HG02943 (cell line): ENCODE measurements around the gene PSEN1.
"Not testable (repeated sequence)": the region's sequence is repeated elsewhere in the genome, so short reads cannot be mapped to it uniquely, and the experiment has no call there.

Experiments used
- ATAC-seq: cut with Tn5 transposase; IDR thresholded peaks from one replicate; pipeline ENCODE4 v1.9.1; 2021; ENCODE audit warnings: mild to moderate bottlenecking, low read depth, moderate library complexity; ENCODE audit not compliant: unreplicated experiment

The PSEN1 gene

DNA sequence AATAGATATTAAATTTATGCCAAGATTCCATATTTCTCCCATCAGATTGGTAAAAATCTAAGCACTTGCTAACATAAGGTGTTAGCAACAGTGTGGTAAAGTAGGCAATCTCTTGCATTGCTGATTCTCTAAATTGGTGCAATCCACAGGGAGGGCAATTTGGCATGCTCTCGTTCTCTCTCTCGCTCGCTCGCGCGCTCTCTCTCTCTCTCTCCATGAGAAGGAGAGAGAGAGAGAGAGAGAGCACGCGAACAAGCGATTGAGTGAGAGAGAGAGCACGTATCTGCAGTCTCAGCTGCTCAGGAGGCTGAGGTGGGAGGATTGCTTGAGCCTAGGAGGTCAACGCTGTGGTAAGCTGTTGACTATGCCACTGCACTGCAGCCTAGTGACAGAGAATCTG lies 25.9 kb downstream of the PSEN1 start:
- ATAC-seq: no peak

DNA sequence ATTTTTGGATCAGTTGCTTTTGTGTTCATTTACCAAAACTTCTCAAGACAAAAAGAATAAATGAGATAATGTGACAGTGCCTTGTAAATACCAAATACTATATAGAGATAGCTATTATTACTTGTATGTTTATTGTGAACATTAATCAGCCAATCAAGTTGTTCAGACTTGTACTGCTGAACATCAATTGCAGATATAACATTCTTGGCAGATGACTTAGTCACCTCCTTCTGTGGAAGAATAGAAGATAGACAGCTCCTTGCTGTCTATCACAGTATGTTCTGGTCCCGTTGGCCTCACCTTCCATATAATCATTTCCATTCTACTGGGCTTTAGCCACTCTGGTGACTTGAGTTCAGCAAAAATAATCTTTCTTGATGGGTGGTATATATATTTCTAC lies 30.1 kb downstream of the PSEN1 start:
- no peak for ATAC-seq

DNA sequence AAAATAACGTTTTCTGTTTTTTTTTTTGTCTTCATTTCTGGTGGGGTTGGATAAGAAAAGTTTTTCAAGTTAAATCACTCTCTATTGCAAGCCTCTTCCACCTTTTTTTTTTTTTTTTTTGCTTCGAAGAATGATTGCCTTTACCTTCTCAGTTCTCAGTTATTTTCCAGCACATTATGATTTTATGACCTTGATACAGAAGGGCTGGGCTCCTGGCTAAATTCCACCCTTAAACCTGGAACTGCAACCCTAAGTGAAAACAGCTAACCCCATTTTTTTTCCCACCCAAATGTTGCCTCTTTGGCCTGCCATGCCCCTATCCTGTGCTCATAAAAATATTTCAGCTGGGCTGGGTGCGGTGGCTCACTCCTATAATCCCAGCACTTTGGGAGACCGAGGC lies 31.4 kb downstream of the PSEN1 start:
- no peak for ATAC-seq

DNA sequence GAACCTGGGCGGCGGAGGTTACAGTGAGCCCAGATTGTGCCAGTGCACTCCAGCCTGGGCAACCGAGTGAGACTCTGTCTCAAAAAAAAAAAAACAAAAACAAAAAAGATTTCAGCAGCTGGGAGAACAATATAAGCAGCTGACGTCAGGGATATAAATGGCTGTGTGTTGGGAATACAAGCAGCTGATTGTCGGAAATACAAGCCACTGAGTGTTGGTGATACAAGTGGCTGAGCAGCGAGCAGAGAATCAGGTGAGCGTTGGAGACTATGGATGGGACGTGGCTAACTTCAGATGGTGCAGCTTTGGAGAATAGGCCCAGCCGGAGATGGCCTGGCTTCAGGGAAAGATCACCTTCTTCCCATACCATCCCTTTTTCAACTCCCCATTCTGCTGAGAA lies 32.0 kb downstream of the PSEN1 start:
- no peak for ATAC-seq

DNA sequence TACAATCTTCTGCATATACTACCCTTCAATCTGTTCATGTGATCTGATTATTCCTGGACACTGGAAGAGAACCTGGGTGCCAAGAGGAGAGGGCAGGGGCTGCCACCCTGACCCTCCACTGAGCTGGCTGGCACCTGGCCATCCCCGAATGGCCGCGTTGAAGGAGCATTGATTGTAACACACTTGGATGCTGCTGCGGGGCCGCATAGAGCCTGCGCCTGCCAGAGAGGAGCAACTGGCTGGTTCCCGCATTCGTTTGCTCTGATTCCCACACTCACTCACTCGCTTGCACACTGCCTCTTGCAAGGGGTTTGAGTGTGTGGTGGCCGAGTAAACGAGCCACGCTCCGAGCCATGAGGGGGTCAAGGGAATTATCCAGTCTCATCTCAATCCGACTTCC lies 32.4 kb downstream of the PSEN1 start:
- no peak for ATAC-seq

DNA sequence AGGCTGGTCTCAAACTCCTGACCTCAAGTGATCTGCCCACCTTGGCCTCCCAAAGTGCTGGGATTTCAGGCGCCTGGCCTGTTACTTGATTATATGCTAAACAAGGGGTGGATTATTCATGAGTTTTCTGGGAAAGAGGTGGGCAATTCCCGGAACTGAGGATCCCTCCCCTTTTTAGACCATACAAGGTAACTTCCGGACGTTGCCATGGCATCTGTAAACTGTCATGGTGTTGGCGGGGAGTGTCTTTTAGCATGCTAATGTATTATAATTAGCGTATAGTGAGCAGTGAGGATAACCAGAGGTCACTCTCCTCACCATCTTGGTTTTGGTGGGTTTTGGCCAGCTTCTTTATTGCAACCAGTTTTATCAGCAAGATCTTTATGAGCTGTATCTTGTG lies 33.5 kb downstream of the PSEN1 start:
- not testable (repeated sequence) for ATAC-seq

DNA sequence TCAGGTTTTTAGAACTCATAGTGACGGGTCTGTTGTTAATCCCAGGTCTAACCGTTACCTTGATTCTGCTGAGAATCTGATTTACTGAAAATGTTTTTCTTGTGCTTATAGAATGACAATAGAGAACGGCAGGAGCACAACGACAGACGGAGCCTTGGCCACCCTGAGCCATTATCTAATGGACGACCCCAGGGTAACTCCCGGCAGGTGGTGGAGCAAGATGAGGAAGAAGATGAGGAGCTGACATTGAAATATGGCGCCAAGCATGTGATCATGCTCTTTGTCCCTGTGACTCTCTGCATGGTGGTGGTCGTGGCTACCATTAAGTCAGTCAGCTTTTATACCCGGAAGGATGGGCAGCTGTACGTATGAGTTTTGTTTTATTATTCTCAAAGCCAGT lies 34.4 kb downstream of the PSEN1 start:
- ATAC-seq: no peak

DNA sequence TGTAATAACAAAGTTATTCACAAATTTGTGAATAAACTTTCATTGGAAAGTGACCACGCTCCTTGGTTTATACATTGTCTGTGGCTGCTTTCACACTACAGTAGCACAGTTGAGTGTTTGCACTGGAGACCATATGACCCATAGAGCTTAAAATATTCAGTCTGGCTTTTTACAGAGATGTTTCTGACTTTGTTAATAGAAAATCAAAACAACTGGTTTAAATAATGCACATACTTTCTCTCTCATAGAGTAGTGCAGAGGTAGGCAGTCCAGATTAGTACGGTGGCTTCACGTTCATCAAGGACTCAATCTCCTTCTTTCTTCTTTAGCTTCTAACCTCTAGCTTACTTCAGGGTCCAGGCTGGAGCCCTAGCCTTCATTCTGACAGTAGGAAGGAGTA lies 36.2 kb downstream of the PSEN1 start:
- ATAC-seq: no peak

DNA sequence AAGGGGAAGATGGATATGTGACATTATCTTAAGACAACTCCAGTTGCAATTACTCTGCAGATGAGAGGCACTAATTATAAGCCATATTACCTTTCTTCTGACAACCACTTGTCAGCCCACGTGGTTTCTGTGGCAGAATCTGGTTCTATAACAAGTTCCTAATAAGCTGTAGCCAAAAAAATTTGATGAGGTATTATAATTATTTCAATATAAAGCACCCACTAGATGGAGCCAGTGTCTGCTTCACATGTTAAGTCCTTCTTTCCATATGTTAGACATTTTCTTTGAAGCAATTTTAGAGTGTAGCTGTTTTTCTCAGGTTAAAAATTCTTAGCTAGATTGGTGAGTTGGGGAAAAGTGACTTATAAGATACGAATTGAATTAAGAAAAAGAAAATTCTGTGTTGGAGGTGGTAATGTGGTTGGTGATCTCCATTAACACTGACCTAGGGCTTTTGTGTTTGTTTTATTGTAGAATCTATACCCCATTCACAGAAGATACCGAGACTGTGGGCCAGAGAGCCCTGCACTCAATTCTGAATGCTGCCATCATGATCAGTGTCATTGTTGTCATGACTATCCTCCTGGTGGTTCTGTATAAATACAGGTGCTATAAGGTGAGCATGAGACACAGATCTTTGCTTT lies 36.9 kb downstream of the PSEN1 start:
- no peak for ATAC-seq

DNA sequence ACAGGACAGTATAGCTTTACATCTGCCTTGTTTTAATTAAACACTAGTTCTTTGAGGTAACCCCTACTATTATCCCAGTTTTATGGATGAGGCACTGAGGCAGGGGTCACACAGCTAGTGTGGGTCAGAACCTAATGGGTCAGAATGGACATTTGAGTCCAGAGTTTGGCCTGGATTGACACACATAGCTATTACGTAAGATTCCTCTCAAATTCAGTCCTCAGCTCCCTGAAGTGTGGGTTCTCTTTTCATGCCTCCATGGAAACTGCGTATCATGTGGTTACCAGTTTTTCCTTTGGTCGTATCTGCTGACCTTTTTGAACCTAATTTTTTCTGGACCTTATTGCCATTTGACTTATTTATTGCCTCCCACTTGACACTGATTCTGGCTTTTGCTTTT lies 40.4 kb downstream of the PSEN1 start:
- no peak for ATAC-seq

DNA sequence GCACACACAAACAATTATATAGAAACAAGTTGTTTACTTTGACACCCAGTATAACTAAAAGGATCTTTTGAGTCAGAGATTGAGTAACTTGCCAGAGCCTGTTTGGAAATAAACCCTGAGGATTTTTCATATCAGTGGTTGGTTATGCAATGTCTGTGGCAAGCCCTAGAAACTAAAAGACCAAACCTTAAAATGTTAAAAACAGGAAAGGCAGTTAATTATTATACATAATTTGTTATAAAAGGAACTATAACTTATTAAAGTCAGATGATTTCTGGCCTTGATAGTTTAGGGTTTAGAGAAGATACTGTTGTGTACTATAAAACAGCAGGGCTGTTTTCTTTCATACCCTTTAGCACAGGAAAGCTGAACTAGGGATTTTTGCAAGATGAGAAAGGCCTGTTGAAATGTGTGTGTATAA lies 44.1 kb downstream of the PSEN1 start:
- ATAC-seq: no peak

DNA sequence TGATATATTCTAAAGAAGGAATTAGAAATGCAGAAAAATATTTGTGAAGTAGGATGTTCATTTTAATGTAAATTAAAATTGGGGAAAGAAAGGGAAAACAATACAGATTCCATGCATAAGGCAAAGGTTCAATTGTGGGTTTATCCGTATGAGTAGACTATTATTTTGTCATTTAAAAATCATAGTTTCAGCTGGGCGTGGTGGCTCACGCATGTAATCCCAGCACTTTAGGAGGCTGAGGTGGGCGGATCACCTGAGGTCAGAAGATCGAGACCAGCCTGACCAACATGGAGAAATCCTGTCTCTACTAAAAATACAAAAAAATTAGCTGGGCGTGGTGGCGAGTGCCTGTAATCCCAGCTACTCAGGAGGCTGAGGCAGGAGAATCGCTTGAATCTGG lies 44.7 kb downstream of the PSEN1 start:
- ATAC-seq: not testable (repeated sequence)

DNA sequence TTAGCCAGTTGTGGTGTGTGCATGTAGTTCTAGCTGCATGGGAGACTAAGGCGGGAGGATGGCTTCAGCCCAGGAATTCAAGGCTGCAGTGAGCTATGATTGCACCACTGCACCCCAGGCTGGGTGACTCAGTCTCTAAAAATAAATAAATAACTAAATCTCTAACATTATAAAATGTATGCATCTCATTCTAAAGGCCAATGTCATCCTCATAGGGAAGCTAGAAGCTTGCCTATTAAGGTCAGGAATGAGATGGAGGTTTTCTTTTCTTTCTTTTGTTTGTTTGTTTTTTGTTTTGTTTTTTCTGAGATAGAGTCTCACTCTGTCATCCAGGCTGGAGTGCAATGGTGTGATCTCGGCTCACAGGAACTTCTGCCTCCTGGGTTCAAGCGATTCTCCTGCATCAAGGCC lies 52.2 kb downstream of the PSEN1 start:
- ATAC-seq: no peak

DNA sequence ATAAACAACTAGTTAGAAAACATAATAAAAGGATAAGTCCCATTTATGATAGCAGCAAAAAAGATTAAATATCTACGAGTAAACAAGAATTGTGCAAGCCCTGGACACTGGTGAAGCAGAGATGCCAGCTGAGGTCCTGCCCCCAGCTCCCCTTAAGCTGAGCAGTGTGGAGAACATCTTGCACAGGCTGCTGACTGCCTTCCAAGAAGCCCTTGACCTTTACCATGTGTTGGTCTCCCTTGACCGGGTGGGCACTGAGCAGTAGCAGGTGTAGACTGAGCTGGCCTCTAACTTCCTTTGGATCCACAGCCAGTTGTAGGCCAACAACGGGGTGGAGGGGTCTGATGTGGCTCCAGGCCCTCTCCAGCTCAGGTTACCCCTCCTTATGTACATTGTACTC lies 53.3 kb downstream of the PSEN1 start:
- ATAC-seq: no peak

DNA sequence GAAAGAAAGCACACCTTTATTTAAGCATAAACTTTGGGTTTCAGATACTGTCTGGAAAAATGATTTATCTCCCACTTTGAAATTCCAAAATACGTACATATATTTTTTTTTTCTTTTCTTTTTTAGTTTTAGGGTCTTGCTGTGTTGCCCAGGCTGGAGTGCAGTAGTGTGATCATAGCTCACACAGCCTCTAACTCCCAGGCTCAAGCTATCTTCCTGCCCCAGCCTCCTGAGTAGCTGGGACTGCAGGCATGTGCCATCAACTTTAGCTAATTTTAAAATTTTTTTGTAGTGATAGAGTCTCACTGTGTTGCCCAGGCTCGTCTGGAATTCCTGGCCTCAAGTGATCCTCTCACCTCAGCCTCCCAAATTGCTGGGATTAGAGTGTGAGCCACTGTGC lies 55.1 kb downstream of the PSEN1 start:
- ATAC-seq: no peak

DNA sequence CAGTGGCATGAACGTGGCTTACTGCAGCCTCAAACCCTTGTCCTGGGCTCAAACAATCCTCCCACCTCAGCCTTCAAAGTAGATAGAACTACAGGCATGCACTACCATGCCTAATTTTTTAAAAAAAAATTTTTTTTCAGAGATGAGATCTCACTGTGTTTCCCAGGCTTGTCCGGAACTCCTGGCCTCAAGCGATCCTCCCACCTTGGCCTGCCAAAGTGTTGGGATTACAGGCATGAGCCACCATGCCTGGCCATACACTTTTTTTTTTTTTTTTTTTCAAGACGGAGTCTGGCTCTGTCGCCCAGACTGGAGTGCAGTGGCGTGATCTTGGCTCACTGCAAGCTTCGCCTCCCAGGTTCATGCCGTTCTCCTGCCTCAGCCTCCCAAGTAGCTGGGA lies 58.0 kb downstream of the PSEN1 start:
- ATAC-seq: not testable (repeated sequence)

DNA sequence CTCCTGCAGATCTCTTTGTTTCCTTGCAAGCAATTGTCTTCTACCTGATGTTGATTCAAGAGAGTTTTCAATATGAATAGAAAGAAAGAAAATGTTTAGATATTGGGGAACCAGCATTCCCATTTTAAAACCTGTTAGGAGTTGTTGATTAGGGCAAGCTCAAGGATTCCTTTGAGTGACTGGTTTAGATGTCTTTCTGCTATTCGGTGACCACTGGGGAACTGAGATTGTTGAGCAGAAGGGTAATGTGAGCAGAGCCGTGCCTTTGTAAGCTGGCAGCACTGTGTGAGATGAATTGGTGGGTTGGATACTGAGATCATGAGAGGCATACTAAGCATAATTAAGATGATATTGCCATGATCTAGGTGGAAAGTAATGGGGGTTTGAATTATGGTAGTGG lies 61.9 kb downstream of the PSEN1 start:
- ATAC-seq: no peak

DNA sequence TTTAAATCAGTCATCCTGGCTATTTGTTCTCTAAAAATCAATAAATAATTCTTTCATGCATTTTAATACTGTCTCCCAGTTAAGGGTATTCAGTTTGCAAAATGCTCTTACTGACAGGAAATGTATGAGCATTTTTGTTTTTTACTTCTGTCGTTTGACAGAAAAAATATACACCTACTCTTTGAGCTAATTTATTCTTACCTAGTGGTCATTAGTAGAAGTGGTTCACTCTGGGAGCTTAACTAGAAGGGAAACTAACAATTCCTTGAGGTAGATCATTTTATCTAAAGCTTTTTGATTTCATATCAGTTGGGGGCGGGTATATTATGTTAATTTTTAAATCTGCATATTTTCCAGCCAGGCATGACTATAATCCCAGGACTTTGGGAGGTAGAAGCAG lies 67.2 kb downstream of the PSEN1 start:
- ATAC-seq: no peak

DNA sequence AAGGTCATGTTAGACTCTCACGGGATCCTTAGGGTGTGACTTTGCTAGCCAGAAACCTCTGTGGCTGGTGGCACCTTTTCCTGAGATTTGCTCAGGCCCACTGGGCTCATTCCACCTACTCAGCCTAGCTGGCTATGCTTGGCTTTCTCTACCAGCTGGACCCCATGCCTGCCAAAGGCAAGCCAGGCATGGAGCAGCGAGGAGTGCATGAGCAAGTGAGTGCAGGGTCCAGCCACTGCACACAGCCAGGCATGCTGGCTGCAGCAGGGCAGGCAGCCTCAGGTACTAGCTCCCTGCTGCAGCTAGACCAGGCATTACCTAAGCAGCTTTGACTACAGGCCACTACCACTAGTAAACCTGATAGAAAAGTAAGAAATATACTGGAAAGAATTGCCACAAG lies 71.3 kb downstream of the PSEN1 start:
- no peak for ATAC-seq

DNA sequence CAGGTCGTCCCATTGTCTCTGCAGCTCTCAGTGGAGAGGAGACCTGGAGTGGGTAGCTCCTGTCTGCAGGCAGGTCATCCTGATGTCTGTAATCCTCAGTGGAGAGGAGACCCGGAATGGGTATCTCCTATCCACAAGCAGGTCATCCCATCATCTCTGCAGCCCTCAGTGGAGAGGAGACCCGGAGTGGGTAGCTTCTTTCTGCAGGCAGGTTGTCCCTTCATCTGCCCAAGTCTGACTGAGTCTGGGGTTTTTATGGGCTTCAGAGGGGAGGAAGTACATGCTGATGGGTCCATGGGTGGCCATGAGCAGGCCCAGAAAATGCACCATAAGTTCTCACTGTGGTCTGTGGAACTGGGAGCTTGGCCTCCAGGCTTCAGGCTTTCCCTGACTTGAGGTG lies 72.1 kb downstream of the PSEN1 start:
- no peak for ATAC-seq

DNA sequence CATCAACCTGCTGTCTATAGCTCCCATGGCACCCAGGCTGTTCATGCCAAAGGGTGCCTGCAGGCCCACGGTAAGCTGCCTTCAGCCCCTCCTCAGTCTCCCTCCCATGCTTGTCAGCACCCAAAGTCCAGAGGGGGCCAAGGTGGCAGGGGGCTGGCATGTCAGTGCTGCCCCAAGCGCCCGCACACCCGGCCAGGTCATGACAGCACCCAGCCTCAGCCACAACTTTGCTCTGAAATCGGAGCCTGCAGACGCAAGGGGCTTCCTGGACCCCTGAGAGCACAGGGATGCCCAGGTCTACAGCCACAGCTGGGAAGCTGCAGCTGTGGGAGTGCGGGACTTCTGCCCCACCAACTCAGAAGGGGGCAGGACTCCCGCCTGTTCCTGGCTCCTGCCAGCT lies 72.5 kb downstream of the PSEN1 start:
- no peak for ATAC-seq

DNA sequence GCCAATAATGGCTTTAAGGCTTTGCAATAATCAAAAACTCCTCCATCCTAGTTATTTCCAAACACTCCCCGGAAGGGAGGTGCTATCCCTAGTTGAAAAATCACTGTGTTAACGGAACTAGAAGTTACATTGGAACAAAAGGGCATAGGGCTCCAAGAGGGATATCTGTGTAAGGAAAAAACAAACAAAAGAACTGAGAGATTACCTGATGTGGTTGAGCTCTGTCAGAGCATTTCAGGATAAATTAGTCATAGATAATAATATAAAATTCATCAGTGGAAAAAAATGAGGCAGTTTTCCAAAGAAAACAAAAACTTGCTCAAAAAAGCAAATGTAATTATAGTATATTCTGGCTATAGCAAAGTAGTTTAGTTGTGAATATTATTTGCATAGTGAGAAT lies 73.6 kb downstream of the PSEN1 start:
- no peak for ATAC-seq
